Loucy (cell line): ENCODE results near the gene CCDC142.

Source experiments
- EZH2phosphoT487 ChIP-seq: fragments of 200-600 bp; IDR thresholded peaks from 2 replicates; pipeline ENCODE4 v1.6.1; 2018; ENCODE audit warnings: antibody characterized with exemption, mild to moderate bottlenecking, moderate library complexity, borderline replicate concordance
- TF ChIP-seq, protein P1 (sequence below): fragments of 200-600 bp; sonication (generic); conservative IDR thresholded peaks from 2 replicates; pipeline ENCODE4 v1.5.1; 2014; ENCODE audit warnings: mild to moderate bottlenecking, antibody characterized with exemption, low read length

GRCh38 chr2:74454654-74455511 is 27.9 kb downstream of the CCDC142 start, which contains the start of gene INO80B:
- TF ChIP-seq, protein P1, sequence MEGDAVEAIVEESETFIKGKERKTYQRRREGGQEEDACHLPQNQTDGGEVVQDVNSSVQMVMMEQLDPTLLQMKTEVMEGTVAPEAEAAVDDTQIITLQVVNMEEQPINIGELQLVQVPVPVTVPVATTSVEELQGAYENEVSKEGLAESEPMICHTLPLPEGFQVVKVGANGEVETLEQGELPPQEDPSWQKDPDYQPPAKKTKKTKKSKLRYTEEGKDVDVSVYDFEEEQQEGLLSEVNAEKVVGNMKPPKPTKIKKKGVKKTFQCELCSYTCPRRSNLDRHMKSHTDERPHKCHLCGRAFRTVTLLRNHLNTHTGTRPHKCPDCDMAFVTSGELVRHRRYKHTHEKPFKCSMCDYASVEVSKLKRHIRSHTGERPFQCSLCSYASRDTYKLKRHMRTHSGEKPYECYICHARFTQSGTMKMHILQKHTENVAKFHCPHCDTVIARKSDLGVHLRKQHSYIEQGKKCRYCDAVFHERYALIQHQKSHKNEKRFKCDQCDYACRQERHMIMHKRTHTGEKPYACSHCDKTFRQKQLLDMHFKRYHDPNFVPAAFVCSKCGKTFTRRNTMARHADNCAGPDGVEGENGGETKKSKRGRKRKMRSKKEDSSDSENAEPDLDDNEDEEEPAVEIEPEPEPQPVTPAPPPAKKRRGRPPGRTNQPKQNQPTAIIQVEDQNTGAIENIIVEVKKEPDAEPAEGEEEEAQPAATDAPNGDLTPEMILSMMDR, result no peak; the same call in 1 of the 2 replicates
- TF ChIP-seq EZH2phosphoT487, result no peak
